ENCODE measurements around the gene OR2V2. TPM values are rescaled to one million over a fixed set of nuclear protein-coding genes. Genes with fewer than 3 reads are reported as not detected.

The OR2V2 gene
- total and polyA plus RNA-seq, 2 donors (not counting 1 experiment from before 2014, with no cell fraction given), result not detected

GRCh38 chr5:181194489-181195248, 47.3 kb downstream of the OR2V2 start:
- Histone ChIP-seq H3K4me2 (replicated peaks; ENCODE audit: low read depth, low read length, poor library complexity, severe bottlenecking) (no peak overlapping the region), H3K9me3 (ENCODE audit: control extremely low read depth in 1 of 3, control insufficient read depth in 2 of 3, insufficient read depth in 1 of 3, low read length in 2 of 3) (peaks cover 0 to 9% (median 0%) of the 10 kb centered on the region in 3 donors), H3K4me1 (ENCODE audit: control insufficient read depth in 2 of 2, insufficient read depth in 2 of 2, low read length in 2 of 2) (peaks cover 18 to 19% of the 10 kb centered on the region in 2 donors), H3K27ac (ENCODE audit: low read length in 2 of 2) (no peak overlapping the region), H4K20me1 (ENCODE audit: control insufficient read depth, insufficient read depth, low read length, poor library complexity, severe bottlenecking) (no peaks in the 10 kb centered on the region), H3K36me3 (replicated peaks in 1 of 2; ENCODE audit: control extremely low read depth in 1 of 2, control insufficient read depth in 1 of 2, extremely low read depth in 1 of 2, insufficient read depth in 2 of 2, low read length in 1 of 2) (no peaks in the 10 kb centered on the region), H3K9ac (ENCODE audit: low read length) (no peak overlapping the region), H3K79me2 (ENCODE audit: control insufficient read depth, insufficient read depth, low read length) (no peaks in the 10 kb centered on the region), H3K4me3 (ENCODE audit: control extremely low read depth in 1 of 5, extremely low read depth in 1 of 5, insufficient read depth in 1 of 5, low read depth in 2 of 5, low read length in 4 of 5) (no peak overlapping the region), H2AFZ (ENCODE audit: insufficient read depth, low read depth, low read length, poor library complexity, severe bottlenecking) (no peak overlapping the region), H3K27me3 (replicated peaks in 1 of 4; ENCODE audit: control extremely low read depth in 1 of 4, control insufficient read depth in 3 of 4, insufficient read depth in 4 of 4, low read length in 3 of 4) (no peaks in the 10 kb centered on the region)
- intact Hi-C loops (cut with micrococcal nuclease), result no loop called here
- H3K27me3 Mint-ChIP-seq, result peaks cover 4% of the 10 kb centered on the region
- ChIA-PET CTCF (interaction anchor here (7.7 kb wide), 1 partner anchor 10 kb away, joined by 105 read pairs; the partner anchor contains the start of gene TRIM7), POLR2A (interaction anchor here (0.8 kb wide), 1 partner anchor 28 kb away, joined by 3 read pairs; no protein-coding TSS in a partner anchor)
- ATAC-seq (ENCODE audit: low read depth) (no peak), DNase-seq (no peak)
- WGBS (ENCODE audit: insufficient coverage), result 93% methylated on average over 20 of the region's 21 CpGs
- H3K27ac Mint-ChIP-seq, result no peak overlapping the region
- H3K4me1 Mint-ChIP-seq, result peaks cover 39% of the 10 kb centered on the region
- H3K9me3 Mint-ChIP-seq (ENCODE audit: insufficient read depth), result no peaks in the 10 kb centered on the region
- no peak overlapping the region for H3K4me3 Mint-ChIP-seq
- TF ChIP-seq EZH2 (IDR thresholded peaks at IDR 0.05; ENCODE audit: borderline replicate concordance, insufficient read depth, low read depth, low read length, poor library complexity, severe bottlenecking), result no peak
- no peak for TF ChIP-seq CTCF (IDR thresholded peaks at IDR 0.05)

- H3K9me3 Mint-ChIP-seq (ENCODE audit: insufficient read depth), result no peaks in the 10 kb centered on the region
- H3K4me1 Mint-ChIP-seq, result peaks cover 41% of the 10 kb centered on the region
- H3K4me3 Mint-ChIP-seq, result no peak overlapping the region
- H3K27ac ChIP-seq (ENCODE audit: low read length in 2 of 2), result no peak overlapping the region
- POLR2A ChIA-PET, result no interaction called here
- peaks cover 18 to 19% of the 10 kb centered on the region in 2 donors for H3K4me1 ChIP-seq (ENCODE audit: control insufficient read depth in 2 of 2, insufficient read depth in 2 of 2, low read length in 2 of 2)
- intact Hi-C loops (cut with micrococcal nuclease), result no loop called here
- no peak overlapping the region for H3K27ac Mint-ChIP-seq
- CTCF ChIA-PET, result no interaction called here
- no peak overlapping the region for H3K9ac ChIP-seq (ENCODE audit: low read length)
- TF ChIP-seq CTCF (IDR thresholded peaks at IDR 0.05), result no peak
- no peak for TF ChIP-seq EZH2 (IDR thresholded peaks at IDR 0.05; ENCODE audit: borderline replicate concordance, insufficient read depth, low read depth, low read length, poor library complexity, severe bottlenecking)
- H2AFZ ChIP-seq (ENCODE audit: insufficient read depth, low read depth, low read length, poor library complexity, severe bottlenecking), result no peak overlapping the region
- ATAC-seq (ENCODE audit: low read depth) (no peak), DNase-seq (no peak)
- H3K4me2 ChIP-seq (replicated peaks; ENCODE audit: low read depth, low read length, poor library complexity, severe bottlenecking), result no peak overlapping the region
- peaks cover 4% of the 10 kb centered on the region for H3K27me3 Mint-ChIP-seq
- H3K27me3 ChIP-seq (replicated peaks in 1 of 4; ENCODE audit: control extremely low read depth in 1 of 4, control insufficient read depth in 3 of 4, insufficient read depth in 4 of 4, low read length in 3 of 4), result no peaks in the 10 kb centered on the region
- H3K36me3 ChIP-seq (replicated peaks in 1 of 2; ENCODE audit: control extremely low read depth in 1 of 2, control insufficient read depth in 1 of 2, extremely low read depth in 1 of 2, insufficient read depth in 2 of 2, low read length in 1 of 2), result no peaks in the 10 kb centered on the region
- 90% methylated on average over 45 of the region's 45 CpGs for WGBS (ENCODE audit: insufficient coverage)
- no peak overlapping the region for H3K4me3 ChIP-seq (ENCODE audit: control extremely low read depth in 1 of 5, extremely low read depth in 1 of 5, insufficient read depth in 1 of 5, low read depth in 2 of 5, low read length in 4 of 5)
- H3K9me3 ChIP-seq (ENCODE audit: control extremely low read depth in 1 of 3, control insufficient read depth in 2 of 3, insufficient read depth in 1 of 3, low read length in 2 of 3), result peaks cover 0 to 9% (median 0%) of the 10 kb centered on the region in 3 donors
- H3K79me2 ChIP-seq (ENCODE audit: control insufficient read depth, insufficient read depth, low read length), result no peaks in the 10 kb centered on the region
- no peaks in the 10 kb centered on the region for H4K20me1 ChIP-seq (ENCODE audit: control insufficient read depth, insufficient read depth, low read length, poor library complexity, severe bottlenecking)
These were observed 47.9 kb downstream of the OR2V2 start for GRCh38 chr5:181195249-181195761.

Data from B cell (primary cell).